Liver (tissue), 9 donors: Measurements from ENCODE around the gene HDAC5. TPM values are rescaled to one million over a fixed set of nuclear protein-coding genes. Genes with fewer than 3 reads are reported as not detected.
A peak's percentile ranks its signal among the peaks of the same experiment; 100 is the strongest.

Source experiments
- DNase-seq: peaks from one replicate; pipeline ENCODE4 v3.0.0-alpha.2; 2017; ENCODE audit warnings: low spot score
- H3K27ac ChIP-seq, 2 donors: one replicate each; pipeline ENCODE4 v1.7.0; 2013; ENCODE audit warnings: inconsistent platforms in 2 of 2, low read length in 2 of 2, control low read depth in 1 of 2, low read depth in 1 of 2, mild to moderate bottlenecking in 1 of 2
- H3K27me3 ChIP-seq, 4 donors: one replicate each; pipeline versions ENCODE4 v1.6.1 to v1.7.0; 2013; ENCODE audit warnings: low read length in 3 of 4, inconsistent platforms in 1 of 4, mild to moderate bottlenecking in 1 of 4, moderate library complexity in 1 of 4; ENCODE audit not compliant: control insufficient read depth in 4 of 4, insufficient read depth in 4 of 4
- H3K36me3 ChIP-seq, 4 donors: one replicate each; pipeline versions ENCODE4 v1.6.1 to v1.7.0; 2013; ENCODE audit warnings: low read length in 3 of 4, mild to moderate bottlenecking in 3 of 4, low read depth in 1 of 4, moderate library complexity in 1 of 4; ENCODE audit not compliant: control insufficient read depth in 4 of 4, insufficient read depth in 3 of 4
- H3K4me1 ChIP-seq, 4 donors: one replicate each; pipeline versions ENCODE4 v1.6.1 to v1.7.0; 2013; ENCODE audit warnings: low read length in 3 of 4, mild to moderate bottlenecking in 3 of 4, moderate library complexity in 1 of 4; ENCODE audit not compliant: control insufficient read depth in 4 of 4, insufficient read depth in 4 of 4
- H3K4me3 ChIP-seq, 3 donors: one replicate each; pipeline versions ENCODE4 v1.6.1 to v1.7.0; 2013; ENCODE audit warnings: low read length in 3 of 3, control low read depth in 1 of 3, low read depth in 1 of 3, mild to moderate bottlenecking in 1 of 3
- H3K9ac ChIP-seq, 2 donors: one replicate each; pipeline ENCODE4 v1.7.0; 2013; ENCODE audit warnings: low read length in 2 of 2, mild to moderate bottlenecking in 2 of 2, moderate library complexity in 2 of 2, control low read depth in 1 of 2, low read depth in 1 of 2
- H3K9me3 ChIP-seq, 4 donors: one replicate each; pipeline versions ENCODE4 v1.6.1 to v1.7.0; 2013; ENCODE audit warnings: low read length in 3 of 4; ENCODE audit not compliant: control insufficient read depth in 4 of 4
- CTCF ChIP-seq: fragments of 150-350 bp; IDR thresholded peaks from 2 replicates; pipeline ENCODE4 v1.5.1; 2017; ENCODE audit warnings: improper control_type of control experiment, low read depth, low read length; ENCODE audit not compliant: missing input control
- EGR1 ChIP-seq, 2 donors: IDR thresholded peaks; 2 replicates each; pipeline ENCODE4 v1.6.1; 2016 to 2018; ENCODE audit warnings: antibody characterized with exemption in 2 of 2, low read depth in 2 of 2
- FOXA1 ChIP-seq: IDR thresholded peaks from 2 replicates; pipeline ENCODE4 v1.6.1; 2016; ENCODE audit warnings: antibody characterized with exemption
- FOXA2 ChIP-seq: IDR thresholded peaks from 2 replicates; pipeline ENCODE4 v1.6.1; 2016; ENCODE audit warnings: antibody characterized with exemption
- HNF4A ChIP-seq, 2 donors: conservative IDR thresholded peaks; 2 replicates each; pipeline ENCODE4 v1.6.1; 2016; ENCODE audit warnings: antibody characterized with exemption in 2 of 2, mild to moderate bottlenecking in 2 of 2
- HNF4G ChIP-seq: IDR thresholded peaks from 2 replicates; pipeline ENCODE4 v1.6.1; 2016; ENCODE audit warnings: antibody characterized with exemption
- JUND ChIP-seq, 2 donors: IDR thresholded peaks; 2 replicates each; pipeline ENCODE4 v1.6.1; 2016; ENCODE audit warnings: antibody characterized with exemption in 2 of 2
- REST ChIP-seq: IDR thresholded peaks from 2 replicates; pipeline ENCODE4 v1.6.1; 2016; ENCODE audit warnings: antibody characterized with exemption, mild to moderate bottlenecking
- RXRA ChIP-seq, 2 donors: IDR thresholded peaks; 2 replicates each; pipeline ENCODE4 v1.6.1; 2017 to 2018; ENCODE audit warnings: antibody characterized with exemption in 2 of 2, mild to moderate bottlenecking in 1 of 2
- SP1 ChIP-seq: IDR thresholded peaks from 2 replicates; pipeline ENCODE4 v1.6.1; 2018; ENCODE audit warnings: antibody characterized with exemption, mild to moderate bottlenecking
- YY1 ChIP-seq: IDR thresholded peaks from 2 replicates; pipeline ENCODE4 v1.6.1; 2016; ENCODE audit warnings: antibody characterized with exemption, mild to moderate bottlenecking
- WGBS: extraction: QIAGEN DNeasy Blood & Tissue Kit; methylation state at CpG from one replicate; pipeline ENCODE4 v1.1.7; 2013; 5-methylcytosine and 5-hydroxymethylcytosine counted together
- polyA plus RNA-seq, 2 donors: library from polyadenylated mRNA; stranded (reverse) in 1 of 2; unstranded in 1 of 2; fragments of 200-250 nt in 1 of 2; fragments of >200 nt in 1 of 2; fragmentation: Nextera tagmentation in 1 of 2; extraction: Ambion mirVana in 1 of 2; gene quantifications; one replicate each; pipeline versions ENCODE4 v1.2.1 to v1.2.3, GENCODE V29; 2013 to 2015
- total RNA-seq, 2 donors: library from RNA; depleted of rRNA; stranded (reverse); fragments of >200 nt; gene quantifications; one replicate each; pipeline ENCODE4 v1.2.3, GENCODE V29; 2014
- TF ChIP-seq, protein P1 (sequence below): IDR thresholded peaks from 2 replicates; pipeline ENCODE4 v1.6.1; 2016; ENCODE audit warnings: antibody characterized with exemption
- TF ChIP-seq, protein P2 (sequence below): IDR thresholded peaks from 2 replicates; pipeline ENCODE4 v1.6.1; 2016; ENCODE audit warnings: antibody characterized with exemption
- donor health status: healthy.
- donor health status: healthy.
- donor health status: healthy.
- donor health status: healthy.
- donor health status: healthy.

Gene HDAC5
- total and polyA plus RNA-seq, 4 donors: 5.8 to 20.3 (median 14.4) TPM

- TF ChIP-seq YY1 (peak; percentile 88), HNF4G (peak; percentile 64), RXRA (IDR thresholded peaks at IDR 0.05) (peak; percentile 71 to 85), CTCF (no peak)
- TF ChIP-seq, protein P1, sequence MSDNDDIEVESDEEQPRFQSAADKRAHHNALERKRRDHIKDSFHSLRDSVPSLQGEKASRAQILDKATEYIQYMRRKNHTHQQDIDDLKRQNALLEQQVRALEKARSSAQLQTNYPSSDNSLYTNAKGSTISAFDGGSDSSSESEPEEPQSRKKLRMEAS: peak; percentile 87
These were observed 14.8 kb downstream of the HDAC5 start (continued) for GRCh38 chr17:44108440-44109311.

- no peak overlapping the region for H3K4me3 ChIP-seq
- TF ChIP-seq FOXA2 (no peak), SP1 (no peak), CTCF (no peak), REST (no peak), HNF4G (no peak), RXRA (IDR thresholded peaks at IDR 0.05) (no peak), FOXA1 (no peak), JUND (IDR thresholded peaks at IDR 0.05) (no peak), EGR1 (IDR thresholded peaks at IDR 0.05; ENCODE audit: low read depth in 2 of 2) (no peak), YY1 (no peak), HNF4A (conservative IDR thresholded peaks at IDR 0.05) (no peak)
- TF ChIP-seq, protein P2, sequence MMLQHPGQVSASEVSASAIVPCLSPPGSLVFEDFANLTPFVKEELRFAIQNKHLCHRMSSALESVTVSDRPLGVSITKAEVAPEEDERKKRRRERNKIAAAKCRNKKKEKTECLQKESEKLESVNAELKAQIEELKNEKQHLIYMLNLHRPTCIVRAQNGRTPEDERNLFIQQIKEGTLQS: no peak
- peaks cover 27 to 79% (median 59%) of the 10 kb centered on the region in 4 donors for H3K4me1 ChIP-seq
- DNase-seq: no peak
- no peak overlapping the region for H3K27ac ChIP-seq
- no peak overlapping the region for H3K9ac ChIP-seq
- H3K36me3 ChIP-seq: no peaks in the 10 kb centered on the region
- H3K9me3 ChIP-seq: no peaks in the 10 kb centered on the region
- WGBS: 68% methylated on average over 4 of the region's 4 CpGs
- no peaks in the 10 kb centered on the region for H3K27me3 ChIP-seq
These were observed 16.6 kb downstream of the HDAC5 start for GRCh38 chr17:44106801-44107200.
